Nephron (organoid): Measurements from ENCODE around the gene TMEM212.

Source experiments
- H3K27ac Mint-ChIP-seq, 3 experiments: 2 replicates each; pipeline ENCODE4 v1.8.0; 2020; ENCODE audit warnings: mixed read lengths in 3 of 3, mild to moderate bottlenecking in 2 of 3, moderate library complexity in 1 of 3
- H3K27me3 Mint-ChIP-seq: 2 replicates; pipeline ENCODE4 v1.8.0; 2021; ENCODE audit warnings: low read depth, mild to moderate bottlenecking, moderate library complexity, mixed read lengths
- H3K36me3 Mint-ChIP-seq: 2 replicates; pipeline ENCODE4 v1.8.0; 2020; ENCODE audit warnings: low read depth, mixed read lengths
- H3K4me1 Mint-ChIP-seq: 2 replicates; pipeline ENCODE4 v1.8.0; 2020; ENCODE audit warnings: mixed read lengths
- H3K4me3 Mint-ChIP-seq, 3 experiments: 2 replicates each; pipeline ENCODE4 v1.8.0; 2020; ENCODE audit warnings: mild to moderate bottlenecking in 3 of 3, mixed read lengths in 3 of 3, moderate library complexity in 2 of 3
- H3K9me3 Mint-ChIP-seq: 2 replicates; pipeline ENCODE4 v1.8.0; 2020; ENCODE audit warnings: mixed read lengths
- TF ChIP-seq, protein P1 (sequence below), 3 experiments: fragments of 200-600 bp; sonication (generic); IDR thresholded peaks; one replicate each; pipeline ENCODE4 v1.5.0; 2021; ENCODE audit warnings: antibody characterized with exemption in 3 of 3; ENCODE audit not compliant: unreplicated experiment in 3 of 3

Gene TMEM212

DNA sequence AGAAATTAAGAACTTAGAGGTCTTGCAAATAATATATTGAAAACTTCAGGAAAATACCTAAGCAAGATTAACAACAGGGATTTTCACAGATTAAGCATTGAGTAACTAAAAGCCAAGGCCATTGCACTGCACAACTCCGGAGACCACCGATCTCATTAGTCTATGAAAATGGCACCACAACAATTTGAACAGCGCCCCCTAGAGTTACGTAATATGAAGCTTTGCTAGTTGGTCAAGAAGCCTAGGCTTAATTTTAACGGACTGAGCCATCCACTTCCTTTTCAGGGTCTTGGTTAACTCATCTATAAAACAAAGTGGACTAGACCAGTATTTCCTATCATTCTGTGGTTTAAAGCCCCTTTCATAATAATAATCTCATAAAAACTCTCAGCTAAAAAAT is 24.8 kb downstream of the TMEM212 start:
- Mint-ChIP-seq H3K4me1 (peaks cover 20% of the 10 kb centered on the region), H3K36me3 (no peaks in the 10 kb centered on the region), H3K4me3 (no peak overlapping the region), H3K27me3 (peaks cover 4% of the 10 kb centered on the region), H3K27ac (no peak overlapping the region), H3K9me3 (no peaks in the 10 kb centered on the region)
- TF ChIP-seq, protein P1, sequence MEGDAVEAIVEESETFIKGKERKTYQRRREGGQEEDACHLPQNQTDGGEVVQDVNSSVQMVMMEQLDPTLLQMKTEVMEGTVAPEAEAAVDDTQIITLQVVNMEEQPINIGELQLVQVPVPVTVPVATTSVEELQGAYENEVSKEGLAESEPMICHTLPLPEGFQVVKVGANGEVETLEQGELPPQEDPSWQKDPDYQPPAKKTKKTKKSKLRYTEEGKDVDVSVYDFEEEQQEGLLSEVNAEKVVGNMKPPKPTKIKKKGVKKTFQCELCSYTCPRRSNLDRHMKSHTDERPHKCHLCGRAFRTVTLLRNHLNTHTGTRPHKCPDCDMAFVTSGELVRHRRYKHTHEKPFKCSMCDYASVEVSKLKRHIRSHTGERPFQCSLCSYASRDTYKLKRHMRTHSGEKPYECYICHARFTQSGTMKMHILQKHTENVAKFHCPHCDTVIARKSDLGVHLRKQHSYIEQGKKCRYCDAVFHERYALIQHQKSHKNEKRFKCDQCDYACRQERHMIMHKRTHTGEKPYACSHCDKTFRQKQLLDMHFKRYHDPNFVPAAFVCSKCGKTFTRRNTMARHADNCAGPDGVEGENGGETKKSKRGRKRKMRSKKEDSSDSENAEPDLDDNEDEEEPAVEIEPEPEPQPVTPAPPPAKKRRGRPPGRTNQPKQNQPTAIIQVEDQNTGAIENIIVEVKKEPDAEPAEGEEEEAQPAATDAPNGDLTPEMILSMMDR (IDR thresholded peaks at IDR 0.05; ENCODE audit: unreplicated experiment in 3 of 3) = peak in 2 of 3 experiments; percentile 13 to 15

DNA sequence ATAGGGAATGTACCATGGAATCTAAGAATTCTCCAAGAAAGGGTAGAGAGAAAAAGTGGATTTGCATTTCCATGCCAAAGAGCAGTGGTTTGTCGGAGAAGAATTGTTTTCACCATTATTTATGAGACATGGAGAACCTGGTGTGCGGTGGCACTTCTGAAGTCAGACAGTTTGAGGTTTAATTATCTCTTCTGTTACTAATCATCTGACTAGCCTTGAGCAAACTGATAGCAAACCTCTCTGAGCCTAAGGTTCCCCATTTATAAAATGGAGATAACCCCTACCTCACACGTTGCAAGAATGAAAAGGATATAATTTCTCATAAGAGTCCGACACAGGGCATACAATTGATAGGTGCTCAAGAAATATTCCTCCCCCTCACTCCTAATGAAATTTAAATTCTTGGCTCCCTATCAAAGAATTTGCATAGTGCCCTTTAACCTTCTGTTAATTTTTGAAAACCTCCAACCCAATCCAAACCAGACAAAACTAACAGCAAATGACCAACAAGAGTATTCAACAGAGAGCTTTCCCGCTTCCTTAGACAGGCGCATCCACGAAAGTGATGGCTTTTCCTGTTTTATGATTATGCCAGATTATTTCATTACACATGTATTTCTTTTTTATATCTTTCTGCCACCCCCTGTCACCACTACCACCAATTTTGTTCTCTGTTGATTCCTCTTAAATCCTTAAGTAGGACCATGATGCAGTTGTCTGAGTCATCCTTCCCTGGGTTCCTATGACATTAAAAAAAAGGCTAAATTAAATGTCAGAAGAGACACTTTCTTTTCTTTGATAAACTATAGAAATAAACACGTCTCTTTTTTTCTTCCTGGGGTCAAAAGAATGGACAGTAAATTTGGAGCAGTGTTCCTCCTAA is 28.5 kb downstream of the TMEM212 start:
- Mint-ChIP-seq H3K27me3 (no peaks in the 10 kb centered on the region), H3K36me3 (no peaks in the 10 kb centered on the region), H3K27ac (peak overlapping the region; percentile 4 to 62 (median 9)), H3K4me3 (no peak overlapping the region), H3K9me3 (no peaks in the 10 kb centered on the region), H3K4me1 (peaks cover 45% of the 10 kb centered on the region)
- TF ChIP-seq, protein P1 (IDR thresholded peaks at IDR 0.05; ENCODE audit: unreplicated experiment in 3 of 3) = no peak

DNA sequence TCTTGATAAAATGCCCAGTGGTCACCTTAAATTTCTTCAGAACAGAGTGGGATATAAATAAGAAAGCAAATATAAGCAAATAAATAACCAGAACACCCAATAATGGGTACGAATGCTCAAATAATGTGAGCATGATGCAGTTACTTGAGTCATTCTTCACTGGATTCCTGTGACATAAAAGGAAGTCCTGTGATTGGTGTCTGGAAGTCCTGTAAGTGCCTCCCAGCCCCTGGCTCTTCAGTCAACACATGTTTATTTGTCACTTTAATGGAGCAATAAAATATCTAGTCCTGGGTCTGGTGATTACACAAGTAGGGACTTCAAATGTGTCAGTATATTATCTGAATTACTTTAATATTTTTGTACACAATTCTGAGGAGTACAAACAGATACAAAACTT is 30.4 kb downstream of the TMEM212 start:
- Mint-ChIP-seq H3K9me3 (no peaks in the 10 kb centered on the region), H3K27me3 (no peaks in the 10 kb centered on the region), H3K36me3 (no peaks in the 10 kb centered on the region), H3K4me3 (no peak overlapping the region), H3K27ac (peak overlapping the region; percentile 64 to 96 (median 88)), H3K4me1 (peaks cover 56% of the 10 kb centered on the region)
- TF ChIP-seq, protein P1 (IDR thresholded peaks at IDR 0.05; ENCODE audit: unreplicated experiment in 3 of 3) = no peak

DNA sequence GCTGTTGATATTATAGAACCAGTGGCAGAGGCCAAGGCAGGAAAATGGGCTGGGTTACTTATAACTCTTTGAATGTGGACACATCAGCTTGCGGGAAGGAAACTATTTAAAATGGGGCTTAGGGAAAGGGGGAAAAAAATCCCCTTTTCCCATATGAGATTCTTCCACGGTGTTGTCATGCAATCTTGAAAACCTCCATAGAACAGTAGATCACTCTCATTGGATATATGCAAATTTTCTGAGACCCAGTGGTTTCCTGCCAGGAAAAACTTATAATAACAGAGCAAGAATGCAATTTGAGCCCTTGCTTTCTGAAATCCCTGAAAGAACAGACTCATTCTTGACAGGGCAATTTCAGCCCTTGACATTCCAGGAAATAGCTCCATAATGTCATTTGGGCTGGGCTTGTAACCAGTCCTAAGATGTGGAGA is 31.1 kb downstream of the TMEM212 start:
- H3K4me1 Mint-ChIP-seq = peaks cover 63% of the 10 kb centered on the region

DNA sequence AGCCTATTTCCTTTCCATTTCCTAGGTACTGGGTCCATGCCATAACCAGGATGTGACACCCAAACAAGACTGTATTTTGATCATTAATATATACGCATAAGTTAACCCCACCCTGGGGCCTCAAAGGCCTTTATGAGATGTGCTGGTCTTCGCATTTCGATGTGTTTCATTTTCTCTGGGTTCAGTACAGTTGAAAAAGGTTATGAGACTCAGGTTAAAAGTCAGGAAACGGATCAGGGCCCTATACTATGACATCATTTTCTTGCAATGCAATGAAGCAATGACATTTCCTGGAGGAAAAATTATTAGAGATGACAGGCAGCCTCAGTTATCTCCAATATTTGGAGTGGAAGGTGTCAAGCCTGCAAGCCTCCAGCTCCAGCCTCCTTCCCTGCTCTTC is 31.7 kb downstream of the TMEM212 start:
- Mint-ChIP-seq H3K27ac (peak overlapping the region; percentile 88 to 97 (median 96)), H3K4me1 (peaks cover 69% of the 10 kb centered on the region), H3K27me3 (no peaks in the 10 kb centered on the region), H3K4me3 (no peak overlapping the region), H3K36me3 (no peaks in the 10 kb centered on the region), H3K9me3 (no peaks in the 10 kb centered on the region)
- TF ChIP-seq, protein P1 (IDR thresholded peaks at IDR 0.05; ENCODE audit: unreplicated experiment in 3 of 3) = no peak

More for the DNA sequence above, 31.1 kb downstream of the TMEM212 start:
- Mint-ChIP-seq H3K27me3 (no peaks in the 10 kb centered on the region), H3K4me3 (peak overlapping the region; percentile 28 to 54 (median 44)), H3K9me3 (no peaks in the 10 kb centered on the region), H3K36me3 (no peaks in the 10 kb centered on the region), H3K27ac (peak overlapping the region; percentile 88 to 97 (median 96))
- TF ChIP-seq, protein P1 (IDR thresholded peaks at IDR 0.05; ENCODE audit: unreplicated experiment in 3 of 3) = no peak
